GM18873 (cell line): Measurements from ENCODE around the gene OR8G5.

Source experiments
- ATAC-seq: cut with Tn5 transposase; IDR thresholded peaks from one replicate; pipeline ENCODE4 v1.9.1; 2021; ENCODE audit warnings: mild to moderate bottlenecking, moderate library complexity, moderate number of reproducible peaks; ENCODE audit not compliant: unreplicated experiment, low FRiP score

The OR8G5 gene

DNA sequence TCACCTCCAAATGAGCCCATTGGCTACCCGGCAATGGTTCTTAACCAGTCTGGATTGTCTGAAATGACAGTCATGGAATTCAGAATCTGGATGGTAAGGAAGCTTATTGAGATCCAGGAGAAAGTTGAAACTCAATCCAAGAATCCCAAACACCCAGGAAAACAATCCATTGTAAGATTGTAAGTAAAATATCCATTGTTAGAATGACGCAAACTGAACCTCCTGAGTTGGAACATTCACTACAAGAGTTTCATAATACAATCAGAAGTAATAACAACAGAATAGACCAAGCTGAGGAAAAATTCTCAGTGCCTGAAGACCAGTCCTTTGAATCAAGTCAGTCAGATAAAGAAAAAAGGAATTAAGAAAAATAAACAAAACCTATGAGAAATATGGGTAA is 22.1 kb downstream of the OR8G5 start:
- no peak for ATAC-seq

- ATAC-seq, result no peak
Measured at GRCh38 chr11:124285610-124286344, 29.6 kb downstream of the OR8G5 start.

GRCh38 chr11:124294687-124295086 is 38.5 kb downstream of the OR8G5 start:
- ATAC-seq, result no peak

DNA sequence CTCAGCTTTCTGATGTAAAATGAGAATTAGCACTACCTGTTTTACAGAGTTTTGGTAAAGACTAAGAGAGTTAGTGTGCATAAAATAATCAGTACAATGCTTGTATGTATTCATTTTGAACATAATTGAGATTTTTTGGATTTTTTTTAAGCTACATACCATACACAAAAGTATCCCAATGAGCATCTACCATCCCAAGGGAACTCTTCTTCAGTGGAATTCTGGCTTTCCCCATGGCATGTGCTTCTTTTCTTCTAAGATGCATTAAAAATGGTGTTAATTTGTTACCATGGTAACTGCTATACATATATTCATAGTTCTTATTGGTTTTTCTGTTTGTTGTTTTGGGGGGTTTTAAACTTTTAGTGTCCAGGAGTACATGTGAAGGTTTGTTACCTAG is 39.8 kb downstream of the OR8G5 start:
- ATAC-seq, result no peak

GRCh38 chr11:124297921-124298320 is 41.7 kb downstream of the OR8G5 start:
- ATAC-seq, result no peak

DNA sequence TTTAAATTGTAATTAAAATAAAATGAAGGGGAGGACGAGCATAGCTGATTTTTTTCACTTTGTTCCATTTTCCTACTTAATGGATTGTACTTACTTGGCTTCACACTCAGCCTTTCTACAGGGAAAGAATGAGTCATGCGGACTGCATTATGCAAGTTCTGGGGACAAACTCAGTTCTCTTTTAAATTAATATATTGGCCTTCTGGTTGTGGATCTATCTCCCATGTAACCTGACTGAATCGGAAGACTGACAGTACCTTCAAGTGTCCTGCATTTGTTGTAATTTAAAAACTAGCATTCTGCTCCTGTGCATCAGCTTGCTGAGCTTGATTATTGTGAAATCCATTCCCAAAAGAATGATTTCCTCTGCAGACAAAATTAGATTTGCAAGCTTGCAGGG is 45.4 kb downstream of the OR8G5 start:
- ATAC-seq, result no peak

- ATAC-seq, result no peak
Measured at GRCh38 chr11:124302347-124303125, 46.4 kb downstream of the OR8G5 start.

DNA sequence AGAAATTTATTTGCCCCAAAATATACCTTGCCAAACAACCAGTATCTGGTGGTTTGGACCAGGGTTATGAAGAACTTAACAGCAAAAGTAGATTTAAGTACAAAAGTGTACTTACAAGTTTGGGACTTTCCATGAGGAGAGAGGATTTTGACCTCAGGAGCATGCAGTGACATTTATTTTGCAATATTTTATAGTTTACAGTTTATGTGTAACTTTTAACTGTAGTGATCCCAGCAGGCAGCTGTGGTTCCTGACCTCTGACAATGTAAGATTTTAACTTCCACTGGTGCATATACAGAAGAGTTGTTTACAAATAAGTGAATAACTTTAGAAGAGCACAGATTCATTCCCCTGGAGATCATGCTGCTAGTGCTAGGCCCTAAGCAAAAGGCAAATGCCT is 50.9 kb downstream of the OR8G5 start:
- no peak for ATAC-seq

- ATAC-seq, result no peak
Measured at GRCh38 chr11:124310721-124311120, 54.5 kb downstream of the OR8G5 start.

DNA sequence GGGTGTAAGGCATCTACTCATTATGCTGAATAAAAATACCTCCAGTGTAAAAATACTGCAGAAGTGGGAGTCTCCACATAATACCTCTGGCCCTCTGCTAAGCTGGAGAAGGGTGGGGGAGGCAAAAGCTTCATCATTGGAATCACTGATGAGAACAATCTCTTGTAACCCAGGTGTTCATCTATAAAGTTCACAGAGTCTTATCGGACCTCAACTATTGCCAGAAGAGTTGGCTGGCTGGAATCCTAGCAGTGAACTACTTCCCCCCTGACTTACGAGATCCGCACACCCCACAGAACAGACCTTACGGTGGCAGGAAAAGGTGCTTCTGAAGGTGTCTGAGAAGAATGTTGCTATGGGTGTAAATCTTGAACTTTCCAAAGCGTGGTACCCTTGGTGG is 55.1 kb downstream of the OR8G5 start:
- ATAC-seq, result no peak

DNA sequence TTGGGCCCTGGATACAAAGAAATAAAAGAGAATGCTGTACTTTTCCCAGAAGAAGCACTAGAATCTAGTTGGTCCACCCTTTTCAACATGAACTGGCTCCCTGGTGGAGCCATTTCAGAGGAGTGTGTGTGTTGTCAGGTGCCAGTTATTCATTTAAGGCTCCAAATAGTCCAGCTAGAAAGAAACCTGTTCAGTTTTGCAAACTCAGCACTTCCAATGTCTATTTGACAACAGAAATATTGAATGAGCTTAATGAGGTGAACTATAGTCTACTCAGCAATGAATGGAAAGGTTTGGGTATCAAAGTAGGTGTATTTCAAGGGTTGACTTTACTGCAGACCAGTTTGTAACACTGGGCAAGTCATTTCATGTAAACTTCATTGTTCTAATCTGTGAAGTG is 55.5 kb downstream of the OR8G5 start:
- ATAC-seq, result no peak

DNA sequence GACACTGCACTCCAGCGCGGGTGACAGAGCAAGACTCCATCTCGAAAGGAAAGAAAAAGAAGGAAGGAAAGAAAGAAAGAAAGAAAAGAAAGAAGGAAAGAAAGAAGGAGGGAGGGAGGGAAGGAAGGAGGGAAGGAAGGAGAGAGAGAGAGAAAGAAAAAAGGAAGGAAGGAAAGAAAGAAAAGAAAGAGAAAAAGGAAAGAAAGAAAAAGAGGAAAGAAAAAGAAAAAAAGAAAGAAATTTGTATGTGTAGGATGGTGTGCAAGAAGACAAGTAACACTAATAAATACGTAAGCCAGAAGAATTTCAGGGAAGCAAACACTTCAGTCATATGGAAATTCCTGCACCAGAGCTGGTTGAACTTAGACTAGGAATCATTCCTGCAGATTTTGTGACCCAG is 57.0 kb downstream of the OR8G5 start:
- no peak for ATAC-seq

DNA sequence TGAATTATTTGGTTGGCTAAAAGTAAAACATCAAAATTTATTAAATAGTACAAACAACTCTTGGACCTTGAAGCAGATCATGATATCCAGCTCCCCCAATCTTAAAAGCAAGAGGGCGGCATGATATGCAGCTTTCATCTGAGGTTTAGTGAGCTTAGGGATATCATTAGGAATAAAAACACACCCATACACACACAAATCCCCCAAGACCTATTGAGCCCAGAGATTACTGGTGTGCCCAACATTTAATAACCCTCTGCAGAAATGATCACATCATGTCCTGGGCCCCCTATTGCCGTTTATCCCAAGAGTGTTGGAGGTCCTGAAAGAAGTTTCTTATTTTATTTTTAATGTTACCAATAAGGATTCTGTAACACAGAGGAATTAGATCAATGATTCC is 57.7 kb downstream of the OR8G5 start, which contains the start of gene OR8D1:
Gene OR8D1, minus strand, starts transcription at position 101 of the 400 bp plus-strand sequence. CDS start 3,183 bp downstream, outside the sequence.
- no peak for ATAC-seq

DNA sequence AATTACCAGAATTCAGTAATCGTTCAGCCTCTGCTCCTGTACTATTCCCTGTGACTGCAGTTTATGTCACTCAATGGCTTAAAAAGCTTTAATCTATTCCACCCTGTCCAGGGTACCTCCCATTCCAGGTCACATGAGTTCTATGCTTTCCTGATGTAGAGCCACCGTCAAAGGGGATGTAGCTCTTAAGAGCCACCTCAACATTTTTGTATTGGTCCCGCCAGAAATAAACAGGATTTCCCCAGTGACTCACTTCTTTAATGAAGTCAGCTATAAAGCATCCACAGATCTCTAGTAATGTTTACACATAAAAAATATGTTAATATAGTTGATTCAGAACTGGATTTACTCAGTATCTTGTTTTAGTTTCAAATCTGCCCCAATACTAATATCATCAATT is 58.9 kb downstream of the OR8G5 start:
- ATAC-seq, result no peak
